ENCODE results near the gene NLRP1.

The NLRP1 gene

DNA sequence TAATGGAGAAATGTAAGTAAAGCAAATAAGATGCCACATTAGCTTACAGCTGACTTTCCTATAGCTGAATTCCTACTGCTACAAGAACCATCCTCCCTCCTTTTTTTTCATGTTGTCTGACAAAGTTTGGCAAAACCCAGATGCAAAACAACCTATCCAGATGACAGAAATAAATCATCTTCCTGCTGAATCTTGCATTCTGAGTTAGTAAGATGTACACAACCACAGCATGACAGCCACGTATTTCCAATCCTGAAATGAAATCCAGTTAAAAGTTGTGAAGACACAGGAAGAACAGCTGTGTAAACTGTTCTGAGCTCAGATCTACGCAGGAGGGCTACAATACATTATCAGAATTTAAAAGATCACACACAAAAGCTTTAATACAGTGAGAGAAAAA lies 110.4 kb downstream of the NLRP1 start:
- no peak for DNase-seq (ENCODE audit: low spot score)

DNA sequence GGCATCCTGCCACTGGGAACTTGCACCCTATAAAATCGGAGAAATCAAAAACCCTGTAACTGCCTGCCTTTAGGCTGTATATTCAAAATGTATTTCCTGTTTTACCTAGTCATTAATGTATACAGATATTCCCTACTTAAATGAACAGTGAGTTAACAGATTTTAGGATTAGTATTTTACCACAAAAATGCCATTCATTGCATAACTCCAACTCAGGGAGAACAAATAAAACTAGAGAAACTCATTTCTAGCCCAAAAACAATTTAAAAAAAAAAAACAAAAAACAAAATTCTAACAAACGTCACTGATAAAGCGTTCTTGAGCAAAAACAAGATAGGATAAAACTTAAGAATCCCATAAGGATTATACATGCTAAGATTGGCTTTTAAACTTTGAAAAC lies 111.8 kb downstream of the NLRP1 start:
- DNase-seq (ENCODE audit: low spot score): no peak

DNA sequence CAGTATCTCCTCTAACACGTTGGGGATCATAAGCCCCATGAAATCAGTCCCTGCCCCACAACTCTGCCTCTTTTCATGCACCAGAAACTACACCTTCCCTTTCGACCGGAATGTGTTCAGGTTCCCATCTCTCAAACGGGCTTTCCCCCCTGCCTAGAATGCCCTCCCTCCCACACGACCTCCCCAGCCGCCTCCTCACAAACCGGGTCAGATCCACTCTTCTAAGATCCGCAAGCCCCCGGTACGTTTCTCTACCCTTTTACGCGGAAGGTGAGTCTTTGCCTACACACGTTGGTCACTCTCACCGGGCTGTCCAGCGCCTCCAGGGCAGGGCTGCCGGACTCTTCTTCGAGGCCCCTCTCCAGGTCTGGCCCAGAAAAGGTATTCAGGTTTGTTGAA lies 116.2 kb downstream of the NLRP1 start:
- no peak for DNase-seq (ENCODE audit: low spot score)

DNA sequence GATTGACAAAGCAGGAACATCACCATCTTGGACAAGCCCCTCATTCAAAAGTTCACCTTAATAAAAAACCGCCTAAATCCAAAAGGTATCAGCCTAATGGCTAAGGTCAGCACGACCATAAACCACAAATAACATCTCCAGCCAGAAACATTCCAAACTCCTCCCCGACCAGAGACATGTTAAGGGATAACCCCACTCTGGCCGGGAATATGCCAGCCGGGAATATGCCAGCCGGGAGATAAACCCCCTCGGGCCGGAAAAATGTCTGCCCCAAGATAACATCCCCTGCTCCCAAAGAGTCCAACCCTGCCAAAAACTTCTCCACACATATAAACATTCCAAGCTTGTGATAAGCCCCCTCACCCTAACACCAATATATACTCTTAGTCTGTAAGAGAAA lies 116.9 kb downstream of the NLRP1 start:
- DNase-seq (ENCODE audit: low spot score): no peak

DNA sequence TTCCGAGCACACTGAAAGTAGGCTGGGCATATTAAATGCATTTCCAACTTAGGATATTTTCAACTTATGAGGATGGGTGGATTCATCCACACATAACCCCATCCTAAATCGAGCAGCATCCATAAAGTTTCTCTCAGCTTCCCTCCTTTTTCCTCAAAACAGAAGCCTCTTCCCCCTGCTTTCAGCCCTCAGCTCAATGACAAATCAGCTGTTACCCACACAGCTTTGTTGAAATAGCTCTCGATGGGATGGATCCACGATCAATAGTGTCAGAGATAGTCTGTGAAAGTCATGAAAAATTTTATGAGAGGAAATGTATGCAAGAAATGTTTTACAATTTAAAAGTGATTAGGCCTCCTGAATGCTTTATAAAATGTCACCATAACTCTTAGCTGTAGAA lies 118.0 kb downstream of the NLRP1 start:
- no peak for DNase-seq (ENCODE audit: low spot score)

DNA sequence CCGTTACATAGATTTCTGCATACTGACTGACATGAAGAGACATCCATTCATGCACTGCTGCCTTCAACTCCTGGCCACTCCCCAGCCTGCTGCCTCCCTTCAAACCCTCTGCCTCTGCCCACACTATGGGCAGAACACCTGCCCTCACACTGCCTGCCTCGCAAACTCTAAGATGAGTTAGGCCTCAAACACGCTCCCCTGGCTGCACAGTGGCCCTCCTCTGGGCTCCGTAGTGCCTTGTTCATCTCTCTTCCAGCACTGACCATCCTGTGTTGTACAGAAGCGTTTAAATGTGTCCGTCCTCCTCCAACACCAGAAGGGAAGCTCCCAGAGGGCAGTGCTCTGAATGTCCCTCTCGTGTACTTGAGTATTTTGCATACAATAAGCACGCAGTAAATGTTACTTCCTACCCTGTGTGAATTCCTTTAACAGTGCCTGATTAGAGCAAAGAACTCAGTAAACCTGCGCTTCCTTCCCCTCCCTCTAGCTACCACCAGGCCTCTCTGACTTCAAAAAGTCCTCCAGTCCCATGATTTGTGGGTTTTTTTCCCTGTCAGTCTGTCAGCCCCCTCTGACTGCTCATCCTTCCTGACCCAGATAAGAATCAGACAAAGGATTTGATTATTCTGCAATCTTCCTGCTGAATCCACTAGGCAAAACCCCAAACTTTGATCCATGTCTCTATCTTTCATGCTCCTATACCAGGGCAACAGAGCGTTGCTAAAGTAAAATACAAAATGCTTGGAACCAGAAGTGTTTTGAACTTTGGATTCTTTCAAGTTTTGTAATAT lies 119.4 kb downstream of the NLRP1 start:
- no peak for DNase-seq (ENCODE audit: low spot score)
